Suprapubic skin (tissue), 4 donors: ENCODE data around the gene DUS1L.

Source experiments
- CTCF ChIP-seq, 2 donors: fragments of 200-600 bp in 1 of 2; fragments of 450-650 bp in 1 of 2; sonication (generic) in 1 of 2; IDR thresholded peaks; one replicate each; pipeline ENCODE4 v1.5.1; 2016 to 2019; ENCODE audit warnings: antibody characterized with exemption in 2 of 2, mild to moderate bottlenecking in 1 of 2, moderate library complexity in 1 of 2
- EP300 ChIP-seq: sonication (generic); formaldehyde crosslinking; IDR thresholded peaks from one replicate; pipeline ENCODE4 v1.6.1; 2017; ENCODE audit warnings: antibody characterized with exemption
- POLR2A ChIP-seq, 2 donors: fragments of 450-650 bp; IDR thresholded peaks; one replicate each; pipeline ENCODE4 v1.6.1; 2017; ENCODE audit warnings: antibody characterized with exemption in 2 of 2, mild to moderate bottlenecking in 2 of 2, moderate library complexity in 2 of 2
- POLR2AphosphoS5 ChIP-seq, 3 donors: sonication (generic); formaldehyde crosslinking; IDR thresholded peaks; one replicate each; pipeline ENCODE4 v1.6.1; 2017; ENCODE audit warnings: antibody characterized with exemption in 3 of 3

GRCh38 chr17:82031885-82032627, 33.5 kb downstream of the DUS1L start:
- TF ChIP-seq CTCF (IDR thresholded peaks at IDR 0.05) (no peak), POLR2AphosphoS5 (IDR thresholded peaks at IDR 0.05) (no peak), POLR2A (IDR thresholded peaks at IDR 0.05) (no peak), EP300 (no peak)
